IMR-90 (cell line): ENCODE results near the gene KCTD19. TPM values are rescaled to one million over a fixed set of nuclear protein-coding genes. Genes with fewer than 3 reads are reported as not detected.

Experiments used
- ATAC-seq: fragments of 200-7000 bp; cut with Tn5 transposase; 2 replicates; pipeline ENCODE4 v1.9.1; 2020; ENCODE audit warnings: low read depth, mild to moderate bottlenecking, moderate library complexity
- BruUV-seq: library from RNA; stranded (reverse); fragments of 400-500 nt; replicated peaks from 2 replicates; lab custom pipeline; 2021; lab: Mats Ljungman, UMichigan
- CTCF ChIA-PET: fragments of 300-600 bp; formaldehyde crosslinking; extraction: SDS; loops from one replicate; lab custom pipeline; 2021; ENCODE audit warnings: antibody characterized with exemption; lab: Yijun Ruan, JAX
- POLR2A ChIA-PET: fragments of 300-600 bp; sonication (Branson Sonifier 250); formaldehyde crosslinking; loops from one replicate; lab custom pipeline; 2022; ENCODE audit warnings: antibody characterized with exemption; ENCODE audit not compliant: unreplicated experiment; lab: Charles Lee
- DNase-seq: peaks from one replicate; pipeline ENCODE4 v3.0.0; 2013
- H2AFZ ChIP-seq: replicated peaks from 2 replicates; pipeline ENCODE3; 2013; ENCODE audit warnings: low read length, mild to moderate bottlenecking; ENCODE audit not compliant: poor library complexity
- H2AK5ac ChIP-seq: 2 replicates; pipeline ENCODE4 v1.6.1; 2013; ENCODE audit warnings: low read depth, low read length, inconsistent platforms
- H2AK9ac ChIP-seq: replicated peaks from 2 replicates; pipeline ENCODE3; 2013; ENCODE audit warnings: mild to moderate bottlenecking, low read depth, low read length, moderate library complexity; ENCODE audit not compliant: poor library complexity
- H2BK120ac ChIP-seq: 2 replicates; pipeline ENCODE4 v1.6.1; 2013; ENCODE audit warnings: low read depth, low read length, inconsistent platforms
- H2BK15ac ChIP-seq: 3 replicates; pipeline ENCODE4 v1.6.1; 2013; ENCODE audit warnings: low read depth, low read length, inconsistent platforms
- H2BK20ac ChIP-seq: 2 replicates; pipeline ENCODE4 v1.6.1; 2013; ENCODE audit warnings: low read depth, mild to moderate bottlenecking, inconsistent platforms, low read length, moderate library complexity
- H2BK5ac ChIP-seq: 2 replicates; pipeline ENCODE4 v1.6.1; 2013; ENCODE audit warnings: mild to moderate bottlenecking, low read depth, low read length, inconsistent platforms; ENCODE audit not compliant: poor library complexity, severe bottlenecking
- H3K14ac ChIP-seq: replicated peaks from 2 replicates; pipeline ENCODE4 v1.6.1; 2013; ENCODE audit warnings: low read depth, low read length, inconsistent platforms
- H3K18ac ChIP-seq: 2 replicates; pipeline ENCODE4 v1.6.1; 2013; ENCODE audit warnings: low read depth, low read length, control low read depth
- H3K23ac ChIP-seq: 2 replicates; pipeline ENCODE4 v1.6.1; 2013; ENCODE audit warnings: low read depth, low read length, inconsistent platforms
- H3K27ac ChIP-seq: 2 replicates; pipeline ENCODE4 v1.5.1; 2013; ENCODE audit warnings: mild to moderate bottlenecking, control low read depth, low read length; ENCODE audit not compliant: insufficient read depth
- H3K27me3 ChIP-seq: 2 replicates; pipeline ENCODE4 v1.6.1; 2013; ENCODE audit warnings: low read length; ENCODE audit not compliant: control insufficient read depth, insufficient read depth
- H3K36me3 ChIP-seq: 2 replicates; pipeline ENCODE4 v1.6.1; 2013; ENCODE audit warnings: low read length, mixed read lengths; ENCODE audit not compliant: control insufficient read depth, insufficient read depth
- H3K4ac ChIP-seq: 2 replicates; pipeline ENCODE4 v1.6.1; 2013; ENCODE audit warnings: low read depth, low read length, inconsistent platforms
- H3K4me1 ChIP-seq: 2 replicates; pipeline ENCODE4 v1.6.1; 2013; ENCODE audit warnings: low read length, mixed read lengths; ENCODE audit not compliant: control insufficient read depth, insufficient read depth
- H3K4me2 ChIP-seq: 2 replicates; pipeline ENCODE4 v1.6.1; 2013; ENCODE audit warnings: low read depth, mild to moderate bottlenecking, control low read depth, low read length, moderate library complexity
- H3K4me3 ChIP-seq: 2 replicates; pipeline ENCODE4 v1.5.1; 2013; ENCODE audit warnings: low read depth, mild to moderate bottlenecking, control low read depth, low read length, moderate library complexity; ENCODE audit not compliant: insufficient read depth
- H3K56ac ChIP-seq: 2 replicates; pipeline ENCODE4 v1.6.1; 2013; ENCODE audit warnings: low read length, inconsistent platforms; ENCODE audit not compliant: insufficient read depth; ENCODE audit errors: extremely low read depth
- H3K79me1 ChIP-seq, 2 experiments: 2 replicates each; pipeline ENCODE4 v1.6.1; 2013; ENCODE audit warnings: low read length in 2 of 2, inconsistent platforms in 1 of 2, low read depth in 1 of 2
- H3K9ac ChIP-seq: 2 replicates; pipeline ENCODE4 v1.6.1; 2013; ENCODE audit warnings: low read depth, low read length, control low read depth
- H3K9me1 ChIP-seq: 2 replicates; pipeline ENCODE4 v1.6.1; 2013; ENCODE audit warnings: low read length, inconsistent platforms; ENCODE audit not compliant: insufficient read depth
- H3K9me3 ChIP-seq: 2 replicates; pipeline ENCODE4 v1.6.1; 2013; ENCODE audit warnings: low read length; ENCODE audit not compliant: control insufficient read depth, insufficient read depth
- H4K20me1 ChIP-seq: 2 replicates; pipeline ENCODE4 v1.6.1; 2013; ENCODE audit warnings: low read length, inconsistent platforms; ENCODE audit not compliant: insufficient read depth
- H4K5ac ChIP-seq: 2 replicates; pipeline ENCODE4 v1.6.1; 2013; ENCODE audit warnings: mild to moderate bottlenecking, low read depth, low read length, control low read depth
- H4K8ac ChIP-seq, 2 experiments: 2 replicates each; pipeline ENCODE4 v1.6.1; 2013; ENCODE audit warnings: low read depth in 2 of 2, low read length in 2 of 2, control low read depth in 1 of 2, inconsistent platforms in 1 of 2
- H4K91ac ChIP-seq: 2 replicates; pipeline ENCODE4 v1.6.1; 2013; ENCODE audit warnings: low read depth, low read length, inconsistent platforms; ENCODE audit not compliant: insufficient read depth
- MXI1 ChIP-seq: IDR thresholded peaks from 2 replicates; pipeline ENCODE4 v1.6.1; 2012; ENCODE audit warnings: low read depth, mild to moderate bottlenecking, low read length, moderate library complexity, borderline replicate concordance
- WGBS, 2 experiments: methylation state at CpG; one replicate each; pipeline versions ENCODE4 v1.1.5 to v1.1.7; 2013; ENCODE audit warnings: missing lambda C conversion rate in 2 of 2; ENCODE audit not compliant: insufficient read length in 1 of 2; ENCODE audit errors: extremely low coverage in 2 of 2; 5-methylcytosine and 5-hydroxymethylcytosine counted together
- dilution Hi-C: fragments of 300-500 bp; cut with HindIII; formaldehyde crosslinking; loops from one replicate; pipeline ENCODE4 v1.14.3; 2018; ENCODE audit warnings: low sequenced_read_pairs; ENCODE audit not compliant: unreplicated experiment
- in situ Hi-C: fragments of 300-500 bp; cut with MboI; formaldehyde crosslinking; loops from 3 replicates; pipeline ENCODE4 v1.14.3; 2019; ENCODE audit warnings: low sequenced_read_pairs, inconsistent platforms, mixed read lengths
- intact Hi-C: fragments of 100-400 bp; cut with micrococcal nuclease; formaldehyde crosslinking; loops from 2 replicates; pipeline ENCODE4 v1.10.0; 2022
- polyA plus RNA-seq, 3 experiments: library from polyadenylated mRNA; depleted of rRNA; stranded (reverse); fragments of >200 nt; gene quantifications; 2 replicates each; pipeline ENCODE4 v1.2.3, GENCODE V29; 2012; ENCODE audit warnings: low replicate concordance in 1 of 3
- total RNA-seq: library from RNA; depleted of rRNA; stranded (reverse); fragments of >200 nt; gene quantifications from 2 replicates; pipeline ENCODE4 v1.2.3, GENCODE V29; 2012

Gene KCTD19
- total and polyA plus RNA-seq, 2 of the 4 experiments (the other 2 are of a cell fraction), result under 0.01 to 0.07 TPM

DNA sequence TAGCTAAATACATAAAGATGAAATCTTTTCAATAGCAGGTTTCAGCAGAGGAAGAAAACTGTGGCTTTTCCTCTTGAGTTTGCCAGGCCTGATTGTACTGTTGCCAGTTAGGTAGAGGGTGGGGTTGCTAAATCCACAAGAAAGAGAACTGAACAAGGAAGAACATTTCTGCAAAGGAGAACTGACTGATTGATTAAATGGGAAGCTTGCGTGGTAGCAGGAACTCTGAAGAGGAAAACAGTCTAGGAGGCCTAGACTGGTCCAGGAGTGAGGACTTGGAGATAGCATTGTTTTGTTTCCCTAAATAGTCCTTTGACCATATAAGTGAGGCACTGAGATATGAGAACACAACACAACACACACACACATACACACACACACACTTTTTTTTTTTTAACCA, 18.9 kb upstream of the KCTD19 start:
- Histone ChIP-seq H4K91ac (no peak overlapping the region), H2AK9ac (no peak overlapping the region), H2BK20ac (no peak overlapping the region), H3K4ac (no peak overlapping the region), H2AK5ac (no peak overlapping the region), H3K27ac (no peak overlapping the region), H3K79me1 (no peaks in the 10 kb centered on the region), H3K23ac (no peak overlapping the region), H4K8ac (no peak overlapping the region), H2BK15ac (no peak overlapping the region), H4K20me1 (no peaks in the 10 kb centered on the region), H3K9ac (no peak overlapping the region), H3K18ac (no peak overlapping the region), H3K36me3 (no peaks in the 10 kb centered on the region), H2BK5ac (no peak overlapping the region), H3K4me1 (no peaks in the 10 kb centered on the region), H3K4me2 (no peak overlapping the region), H3K9me1 (no peaks in the 10 kb centered on the region), H4K5ac (no peak overlapping the region), H3K9me3 (no peaks in the 10 kb centered on the region), H2BK120ac (no peak overlapping the region), H3K56ac (no peak overlapping the region), H3K14ac (no peak overlapping the region), H3K27me3 (no peaks in the 10 kb centered on the region), H2AFZ (no peak overlapping the region), H3K4me3 (no peak overlapping the region)
- no peak for TF ChIP-seq MXI1
- 100% methylated on average over 1 of the region's 1 CpG; no CpG with 5 or more reads in 1 of the 2 experiments for WGBS, 2 experiments
- no TSS peak for BruUV-seq
- POLR2A ChIA-PET, result no interaction called here
- in situ Hi-C loops, result no loop called here
- CTCF ChIA-PET, result no interaction called here
- ATAC-seq (no peak), DNase-seq (no peak)
- intact Hi-C loops, result loop anchor here (5.0 kb wide), 2 partner anchors 37 to 122 kb away; no protein-coding TSS in a partner anchor
- dilution Hi-C loops, result no loop called here
